Keratinocyte (primary cell): ENCODE data around the gene SPAG6. TPM values are rescaled to one million over a fixed set of nuclear protein-coding genes. Genes with fewer than 3 reads are reported as not detected.

Experiments used
- DNase-seq: peaks from one replicate; pipeline ENCODE4 v3.0.0-alpha.2; 2011; ENCODE audit warnings: low read depth, missing footprints, low spot score
- FAIRE-seq: peaks from 2 replicates; lab custom pipeline; 2011; peaks lifted over from hg19 to GRCh38; lab: Jason Lieb, UNC
- H2AFZ ChIP-seq: 2 replicates; pipeline ENCODE4 v1.6.0; 2012; ENCODE audit warnings: low read length, control low read depth, inconsistent platforms; ENCODE audit not compliant: control insufficient read depth
- H3K27ac ChIP-seq: 2 replicates; pipeline ENCODE4 v1.5.1; 2011; ENCODE audit warnings: low read length; ENCODE audit not compliant: control insufficient read depth, insufficient read depth
- H3K27me3 ChIP-seq: 3 replicates; pipeline ENCODE4 v1.6.0; 2011; ENCODE audit warnings: low read length; ENCODE audit not compliant: control insufficient read depth, insufficient read depth; ENCODE audit errors: extremely low read depth
- H3K36me3 ChIP-seq, 2 experiments: 2 replicates in 1 of 2; 3 replicates in 1 of 2; pipeline ENCODE4 v1.5.1; 2011; ENCODE audit warnings: low read length in 2 of 2, mild to moderate bottlenecking in 1 of 2; ENCODE audit not compliant: control insufficient read depth in 2 of 2, insufficient read depth in 2 of 2; ENCODE audit errors: extremely low read depth in 1 of 2
- H3K4me1 ChIP-seq: 3 replicates; pipeline ENCODE4 v1.5.1; 2011; ENCODE audit warnings: low read length; ENCODE audit not compliant: control insufficient read depth, insufficient read depth; ENCODE audit errors: extremely low read depth
- H3K4me2 ChIP-seq: 3 replicates; pipeline ENCODE4 v1.6.0; 2011; ENCODE audit warnings: low read depth, low read length; ENCODE audit not compliant: control insufficient read depth, insufficient read depth; ENCODE audit errors: extremely low read depth
- H3K4me3 ChIP-seq, 3 experiments: fragments of 200-600 bp in 1 of 3; sonication (generic) in 1 of 3; 2 replicates in 2 of 3; 3 replicates in 1 of 3; pipeline ENCODE4 v1.5.1; 2011 to 2016; ENCODE audit warnings: low read length in 3 of 3, mild to moderate bottlenecking in 3 of 3, control low read depth in 2 of 3, inconsistent platforms in 1 of 3, low read depth in 1 of 3, mixed read lengths in 1 of 3, mixed run types in 1 of 3, moderate library complexity in 1 of 3; ENCODE audit not compliant: control insufficient read depth in 2 of 3, insufficient read depth in 2 of 3; ENCODE audit errors: extremely low read depth in 1 of 3
- H3K79me2 ChIP-seq: 2 replicates; pipeline ENCODE4 v1.6.0; 2012; ENCODE audit warnings: low read length; ENCODE audit not compliant: control insufficient read depth, insufficient read depth
- H3K9ac ChIP-seq: 3 replicates; pipeline ENCODE4 v1.6.0; 2011; ENCODE audit warnings: low read length; ENCODE audit not compliant: control insufficient read depth, insufficient read depth; ENCODE audit errors: extremely low read depth
- H3K9me1 ChIP-seq: 3 replicates; pipeline ENCODE4 v1.6.0; 2011; ENCODE audit warnings: low read length; ENCODE audit not compliant: control insufficient read depth, insufficient read depth; ENCODE audit errors: extremely low read depth
- H3K9me3 ChIP-seq: 2 replicates; pipeline ENCODE4 v1.5.1; 2012; ENCODE audit warnings: low read depth, low read length; ENCODE audit not compliant: control insufficient read depth
- H4K20me1 ChIP-seq: 3 replicates; pipeline ENCODE4 v1.6.0; 2011; ENCODE audit warnings: low read length; ENCODE audit not compliant: control insufficient read depth, insufficient read depth; ENCODE audit errors: extremely low read depth
- CTCF ChIP-seq, 3 experiments: IDR thresholded peaks in 1 of 3; conservative IDR thresholded peaks in 1 of 3; optimal IDR thresholded peaks in 1 of 3; 2 replicates in 2 of 3; 3 replicates in 1 of 3; pipeline versions ENCODE3 to v1.5.1; 2011; ENCODE audit warnings: low read length in 3 of 3, mild to moderate bottlenecking in 3 of 3, moderate library complexity in 2 of 3, control low read depth in 1 of 3, inconsistent platforms in 1 of 3; ENCODE audit not compliant: insufficient read depth in 2 of 3; ENCODE audit errors: extremely low read depth in 1 of 3
- EZH2 ChIP-seq: IDR thresholded peaks from one replicate; pipeline ENCODE4 v1.6.1; 2012; ENCODE audit warnings: inconsistent platforms, mild to moderate bottlenecking, low read length, moderate library complexity
- dilution Hi-C: fragments of 300-500 bp; cut with MboI; formaldehyde crosslinking; loops from one replicate; pipeline ENCODE4 v1.7.0; 2020; ENCODE audit warnings: low sequenced_read_pairs; ENCODE audit not compliant: extremely low pct_ligation_motif_present
- polyA plus RNA-seq, 5 experiments: library from polyadenylated mRNA; depleted of rRNA in 3 of 5; stranded (reverse) in 3 of 5; stranded (forward) in 1 of 5; unstranded in 1 of 5; fragments of >200 nt; gene quantifications; 1 replicate in 1 of 5; 2 replicates in 3 of 5; 3 replicates in 1 of 5; pipeline versions ENCODE4 v1.2.1 to v1.2.3, GENCODE V29; 2011 to 2012; ENCODE audit warnings: missing spikeins in 2 of 5, low read depth in 1 of 5, low replicate concordance in 1 of 5

The SPAG6 gene
- polyA plus RNA-seq, 1 donor (not counting 4 experiments of a cell fraction or from before 2014, with no cell fraction given) = not detected

GRCh38 chr10:22461891-22462290, 116.6 kb downstream of the SPAG6 start:
- Histone ChIP-seq H3K4me3 (no peak overlapping the region), H4K20me1 (no peaks in the 10 kb centered on the region), H3K27me3 (peaks cover 7% of the 10 kb centered on the region), H3K9me3 (no peaks in the 10 kb centered on the region), H3K36me3 (no peaks in the 10 kb centered on the region), H3K9ac (no peak overlapping the region), H3K4me2 (no peak overlapping the region), H3K9me1 (no peaks in the 10 kb centered on the region), H3K27ac (no peak overlapping the region), H2AFZ (no peak overlapping the region), H3K79me2 (no peaks in the 10 kb centered on the region), H3K4me1 (no peaks in the 10 kb centered on the region)
- no peak for TF ChIP-seq EZH2
- no peak for TF ChIP-seq CTCF (optimal IDR thresholded peaks at IDR 0.05 in 1 of 3, IDR thresholded peaks at IDR 0.05 in 1 of 3, conservative IDR thresholded peaks at IDR 0.05 in 1 of 3; ENCODE audit: extremely low read depth in 1 of 3, insufficient read depth in 2 of 3, low read length in 3 of 3)
- DNase-seq (no peak), FAIRE-seq (no peak)
- dilution Hi-C loops = no loop called here

- H3K27ac ChIP-seq = no peak overlapping the region
- no peak for DNase-seq
- no peak overlapping the region for H3K9ac ChIP-seq
- no peak for FAIRE-seq
- no peak for TF ChIP-seq CTCF (optimal IDR thresholded peaks at IDR 0.05 in 1 of 3, IDR thresholded peaks at IDR 0.05 in 1 of 3, conservative IDR thresholded peaks at IDR 0.05 in 1 of 3; ENCODE audit: extremely low read depth in 1 of 3, insufficient read depth in 2 of 3, low read length in 3 of 3)
- TF ChIP-seq EZH2 = no peak
- peaks cover 7% of the 10 kb centered on the region for H3K27me3 ChIP-seq
- H4K20me1 ChIP-seq = no peaks in the 10 kb centered on the region
- dilution Hi-C loops = no loop called here
- H3K9me1 ChIP-seq = no peaks in the 10 kb centered on the region
- H3K4me3 ChIP-seq = no peak overlapping the region
- H3K79me2 ChIP-seq = no peaks in the 10 kb centered on the region
- H3K9me3 ChIP-seq = no peaks in the 10 kb centered on the region
- no peak overlapping the region for H3K4me2 ChIP-seq
- H2AFZ ChIP-seq = no peak overlapping the region
- H3K36me3 ChIP-seq = no peaks in the 10 kb centered on the region
- no peaks in the 10 kb centered on the region for H3K4me1 ChIP-seq
These were observed 118.0 kb downstream of the SPAG6 start for GRCh38 chr10:22463255-22463654.
